Hepatocyte (in vitro differentiated cells): ENCODE measurements around the gene PCDH1.

Experiments
- CTCF ChIP-seq: fragments of 200-600 bp; sonication (generic); IDR thresholded peaks from 2 replicates; pipeline ENCODE4 v1.5.1; 2016; ENCODE audit warnings: antibody characterized with exemption, mild to moderate bottlenecking; ENCODE audit not compliant: poor library complexity
- EZH2phosphoT487 ChIP-seq: fragments of 200-600 bp; sonication (generic); IDR thresholded peaks from one replicate; pipeline ENCODE4 v1.6.1; 2018; ENCODE audit warnings: antibody characterized with exemption, mild to moderate bottlenecking, low read depth, moderate library complexity; ENCODE audit not compliant: unreplicated experiment, severe bottlenecking

DNA sequence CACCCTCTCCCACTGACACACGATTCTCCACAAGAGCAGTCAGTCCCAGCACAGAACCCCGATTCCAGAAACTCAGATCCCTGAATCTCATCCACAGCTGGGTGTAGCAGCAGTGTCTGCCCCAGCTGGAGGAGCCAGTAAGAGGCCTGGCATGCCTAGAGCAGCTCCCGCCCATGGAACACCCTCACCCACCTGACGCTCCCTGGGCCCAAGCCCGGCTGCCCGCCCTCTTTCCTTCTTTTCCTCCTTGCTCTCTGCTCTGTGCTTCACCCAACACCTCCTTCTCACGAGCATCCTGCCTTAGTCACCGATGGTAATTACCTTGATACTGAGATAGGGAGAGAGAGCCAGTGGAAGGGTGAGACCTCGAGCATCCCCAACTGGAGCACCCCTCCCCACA lies 8.7 kb downstream of the PCDH1 start:
- no peak for TF ChIP-seq CTCF
- TF ChIP-seq EZH2phosphoT487, result no peak
